Measurements from ENCODE around the gene IL18.
"Not testable (repeated sequence)": the region's sequence is repeated elsewhere in the genome, so short reads cannot be mapped to it uniquely, and the experiment has no call there.

Gene IL18

GRCh38 chr11:112163875-112164685, at the start of gene IL18:
IL18 (minus strand) TSS chr11:112164094; CDS start chr11:112155053, 9,041 bp downstream.
- peaks cover 21% of the 10 kb centered on the region for H3K27me3 Mint-ChIP-seq
- H3K36me3 Mint-ChIP-seq: no peaks in the 10 kb centered on the region
- no peaks in the 10 kb centered on the region for H3K9me3 Mint-ChIP-seq
- peaks cover 4% of the 10 kb centered on the region for H3K4me1 Mint-ChIP-seq
- H3K4me3 Mint-ChIP-seq: peak within 1 kb of the TSS; percentile 21
- DNase-seq: no peak
- CTCF ChIA-PET: interaction anchor here (2.1 kb wide), 1 partner anchor 11 kb away, joined by 6 read pairs; the partner anchor contains the start of gene BCO2
- H3K27ac Mint-ChIP-seq: no peak within 1 kb of the TSS

DNA sequence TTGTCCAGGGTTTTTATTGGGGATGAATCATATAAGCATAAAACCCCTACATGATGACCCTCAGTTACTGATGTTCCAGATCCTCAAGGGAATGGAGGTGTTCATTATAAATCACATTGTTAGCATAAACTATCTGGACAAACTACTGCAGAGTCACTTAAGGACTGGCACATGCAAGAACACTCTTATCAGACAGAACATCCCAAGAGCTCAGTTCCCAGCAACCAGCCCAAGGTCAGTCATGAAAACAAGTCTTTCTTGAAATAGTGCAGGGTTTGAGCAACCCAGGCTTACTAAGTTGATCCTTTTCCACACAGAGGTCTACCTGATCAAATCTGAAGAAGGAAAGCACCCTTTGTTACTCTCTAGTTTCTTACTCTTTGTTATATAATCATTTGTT, 48.8 kb upstream of the IL18 start:
- H3K4me1 Mint-ChIP-seq: no peaks in the 10 kb centered on the region
- CTCF ChIA-PET: interaction anchor here (1.0 kb wide), 1 partner anchor 67 kb away, joined by 3 read pairs; no protein-coding TSS in a partner anchor
- H3K36me3 Mint-ChIP-seq: no peaks in the 10 kb centered on the region
- no peak overlapping the region for H3K4me3 Mint-ChIP-seq
- H3K27ac Mint-ChIP-seq: no peak overlapping the region
- H3K9me3 Mint-ChIP-seq: no peaks in the 10 kb centered on the region
- no peak for DNase-seq
- peaks cover 8% of the 10 kb centered on the region for H3K27me3 Mint-ChIP-seq

DNA sequence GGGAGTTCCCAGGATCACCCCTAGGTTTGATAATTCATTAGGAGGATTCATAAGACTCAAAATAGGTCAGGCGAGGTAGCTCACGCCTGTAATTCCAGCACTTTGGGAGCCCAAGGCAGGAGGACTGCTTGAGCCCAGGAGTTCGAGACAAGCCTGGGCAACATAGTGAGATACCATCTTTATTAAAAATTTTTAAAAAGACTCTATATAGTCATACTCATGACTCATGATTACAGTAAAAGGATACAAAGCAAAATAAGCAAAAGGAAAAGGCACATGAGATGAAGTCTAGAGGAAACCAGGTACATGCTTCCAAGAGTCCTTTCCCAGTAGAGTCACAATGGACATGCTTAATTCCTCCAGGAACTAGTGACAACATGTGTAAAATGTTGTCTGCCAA, 48.4 kb upstream of the IL18 start:
- Mint-ChIP-seq H3K36me3 (no peaks in the 10 kb centered on the region), H3K4me3 (no peak overlapping the region), H3K4me1 (no peaks in the 10 kb centered on the region), H3K27me3 (peaks cover 8% of the 10 kb centered on the region), H3K27ac (no peak overlapping the region), H3K9me3 (no peaks in the 10 kb centered on the region)
- CTCF ChIA-PET: interaction anchor here (0.6 to 1.0 kb wide), 2 partner anchors 68 to 125 kb away, joined by 3 to 5 read pairs; no protein-coding TSS in a partner anchor
- DNase-seq: no peak

DNA sequence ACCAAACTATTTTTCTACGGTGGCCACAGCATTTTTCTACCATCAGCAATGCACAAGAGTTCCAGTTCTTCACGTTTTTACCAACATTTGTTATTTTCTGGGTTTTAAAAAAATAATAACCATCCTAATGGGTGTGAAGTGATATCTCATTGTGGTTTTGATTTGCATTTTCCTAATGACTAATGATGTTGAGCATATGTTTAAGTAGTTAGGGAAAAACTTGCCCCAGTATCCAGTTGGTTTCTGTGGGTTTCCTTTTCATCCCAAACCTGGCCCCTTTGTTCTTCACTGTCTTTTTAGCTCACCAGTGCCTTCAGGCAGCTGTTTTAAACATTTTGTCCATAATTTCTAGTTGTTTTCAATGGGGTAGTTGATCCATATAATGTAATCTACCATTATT, 47.6 kb upstream of the IL18 start:
- CTCF ChIA-PET: no interaction called here
- H3K4me3 Mint-ChIP-seq: no peak overlapping the region
- H3K27me3 Mint-ChIP-seq: peaks cover 8% of the 10 kb centered on the region
- H3K9me3 Mint-ChIP-seq: no peaks in the 10 kb centered on the region
- H3K36me3 Mint-ChIP-seq: no peaks in the 10 kb centered on the region
- no peak overlapping the region for H3K27ac Mint-ChIP-seq
- DNase-seq: no peak
- H3K4me1 Mint-ChIP-seq: no peaks in the 10 kb centered on the region

DNA sequence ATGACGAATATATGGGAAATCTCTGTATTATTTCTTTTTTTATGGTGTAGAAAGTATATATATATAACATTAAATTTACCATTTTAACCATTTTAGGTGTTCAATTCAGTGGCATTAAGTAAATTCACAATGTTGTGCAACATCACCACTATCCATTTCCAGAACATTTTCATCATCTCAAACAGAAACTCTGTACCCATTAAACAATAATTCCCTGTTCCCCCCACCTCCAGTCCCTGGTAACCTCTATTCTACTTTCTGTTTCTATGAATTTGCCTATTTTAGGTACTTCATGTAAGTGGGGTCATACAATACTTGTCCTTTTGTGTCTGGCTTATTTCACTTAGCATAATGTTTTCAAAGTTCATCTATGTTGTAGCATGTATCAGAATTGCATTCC, 47.0 kb upstream of the IL18 start:
- peaks cover 8% of the 10 kb centered on the region for H3K27me3 Mint-ChIP-seq
- no peak overlapping the region for H3K27ac Mint-ChIP-seq
- no peaks in the 10 kb centered on the region for H3K36me3 Mint-ChIP-seq
- CTCF ChIA-PET: no interaction called here
- no peak for DNase-seq
- H3K4me3 Mint-ChIP-seq: no peak overlapping the region
- no peaks in the 10 kb centered on the region for H3K9me3 Mint-ChIP-seq
- no peaks in the 10 kb centered on the region for H3K4me1 Mint-ChIP-seq

DNA sequence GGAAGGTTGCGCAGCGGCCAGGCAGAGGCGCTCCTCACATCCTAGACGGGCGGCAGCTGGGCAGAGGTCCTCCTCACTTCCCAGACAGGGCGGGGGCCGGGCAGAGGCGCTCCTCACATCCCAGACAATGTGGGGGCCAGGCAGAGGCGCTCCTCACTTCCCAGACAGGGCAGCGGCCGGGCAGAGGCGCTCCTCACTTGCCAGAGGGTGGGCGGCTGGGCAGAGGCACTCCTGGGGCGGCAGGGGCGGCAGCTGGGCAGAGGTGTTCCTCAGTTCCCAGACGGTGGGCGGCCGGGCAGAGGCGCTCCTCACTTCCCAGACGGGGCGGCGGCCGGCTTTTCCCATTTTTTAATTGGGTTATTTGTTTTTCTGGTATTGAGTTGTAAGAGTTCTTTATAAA, 42.2 kb upstream of the IL18 start:
- Mint-ChIP-seq H3K27ac (no peak overlapping the region), H3K9me3 (no peaks in the 10 kb centered on the region)
- CTCF ChIA-PET: interaction anchor here (0.7 kb wide), 1 partner anchor 31 kb away, joined by 4 read pairs; the partner anchor contains the start of gene BCO2

GRCh38 chr11:112200252-112200651, 36.4 kb upstream of the IL18 start:
- no peaks in the 10 kb centered on the region for H3K4me1 Mint-ChIP-seq
- DNase-seq: no peak
- peaks cover 4% of the 10 kb centered on the region for H3K27me3 Mint-ChIP-seq
- no peaks in the 10 kb centered on the region for H3K9me3 Mint-ChIP-seq
- H3K27ac Mint-ChIP-seq: no peak overlapping the region
- CTCF ChIA-PET: no interaction called here
- H3K36me3 Mint-ChIP-seq: no peaks in the 10 kb centered on the region
- no peak overlapping the region for H3K4me3 Mint-ChIP-seq

More for the DNA sequence above, 42.2 kb upstream of the IL18 start:
- no peaks in the 10 kb centered on the region for H3K4me1 Mint-ChIP-seq
- H3K36me3 Mint-ChIP-seq: no peaks in the 10 kb centered on the region
- no peak overlapping the region for H3K4me3 Mint-ChIP-seq
- DNase-seq: no peak
- H3K27me3 Mint-ChIP-seq: peaks cover 8% of the 10 kb centered on the region

GRCh38 chr11:112199101-112199500, 35.2 kb upstream of the IL18 start:
- DNase-seq, H3K27ac Mint-ChIP-seq, H3K9me3 Mint-ChIP-seq, H3K4me1 Mint-ChIP-seq, H3K4me3 Mint-ChIP-seq, H3K27me3 Mint-ChIP-seq, CTCF ChIA-PET, H3K36me3 Mint-ChIP-seq: not testable (repeated sequence)

GRCh38 chr11:112196519-112197087, 32.7 kb upstream of the IL18 start:
- no peak overlapping the region for H3K4me3 Mint-ChIP-seq
- no peaks in the 10 kb centered on the region for H3K4me1 Mint-ChIP-seq
- H3K27me3 Mint-ChIP-seq: no peaks in the 10 kb centered on the region
- no peak overlapping the region for H3K27ac Mint-ChIP-seq
- no peak for DNase-seq
- CTCF ChIA-PET: interaction anchor here (0.7 kb wide), 1 partner anchor 77 kb away, joined by 3 read pairs; no protein-coding TSS in a partner anchor
- H3K36me3 Mint-ChIP-seq: no peaks in the 10 kb centered on the region
- no peaks in the 10 kb centered on the region for H3K9me3 Mint-ChIP-seq

DNA sequence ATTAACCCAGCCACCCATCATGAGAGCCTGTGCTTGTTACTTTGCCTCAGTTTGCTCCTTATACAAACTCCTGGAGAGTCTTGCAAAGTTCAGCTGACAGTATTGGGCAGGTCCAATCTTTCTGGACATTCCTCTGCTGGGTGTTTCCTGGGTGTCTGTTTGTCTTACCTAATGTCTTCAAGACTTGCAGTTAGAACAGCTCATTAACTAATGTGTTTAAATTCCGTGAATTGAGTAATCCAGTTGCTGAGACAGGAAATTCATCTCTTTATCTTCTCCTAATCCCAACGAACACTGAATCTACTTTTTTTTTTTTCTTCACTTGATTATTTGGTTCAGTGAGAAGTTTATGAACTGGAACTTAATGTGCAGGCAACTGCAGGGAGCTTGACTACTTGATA, 32.1 kb upstream of the IL18 start:
- Mint-ChIP-seq H3K4me3 (no peak overlapping the region), H3K27ac (no peak overlapping the region), H3K36me3 (no peaks in the 10 kb centered on the region), H3K9me3 (no peaks in the 10 kb centered on the region), H3K4me1 (no peaks in the 10 kb centered on the region), H3K27me3 (no peaks in the 10 kb centered on the region)
- no peak for DNase-seq
- CTCF ChIA-PET: interaction anchor here (0.6 to 1.2 kb wide), 3 partner anchors 78 to 84 kb away, joined by 3 to 8 read pairs (median 5); no protein-coding TSS in a partner anchor

DNA sequence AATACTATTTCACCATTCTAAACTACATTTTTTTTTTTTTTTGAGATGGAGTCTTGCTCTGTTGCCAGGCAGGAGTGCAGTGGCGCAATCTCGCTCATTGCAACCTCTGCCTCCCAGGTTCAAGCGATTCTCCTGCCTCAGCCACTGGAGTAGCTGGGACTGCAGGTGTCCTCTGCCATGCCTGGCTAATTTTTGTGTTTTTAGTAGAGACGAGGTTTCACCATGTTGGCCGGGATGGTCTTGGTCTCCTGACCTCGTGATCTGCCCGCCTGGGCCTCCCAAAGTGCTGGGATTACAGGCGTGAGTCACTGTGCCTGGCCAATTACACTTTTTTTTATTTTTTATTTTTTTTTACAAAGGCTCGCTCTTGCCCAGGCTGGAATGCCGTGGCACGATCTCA, 31.2 kb upstream of the IL18 start:
- not testable (repeated sequence) for H3K4me1 Mint-ChIP-seq, H3K9me3 Mint-ChIP-seq, H3K36me3 Mint-ChIP-seq, H3K4me3 Mint-ChIP-seq, DNase-seq, H3K27ac Mint-ChIP-seq, H3K27me3 Mint-ChIP-seq
- CTCF ChIA-PET: interaction anchor here (0.7 to 1.2 kb wide), 2 partner anchors 13 to 85 kb away, joined by 3 to 8 read pairs; no protein-coding TSS in a partner anchor

- H3K9me3 Mint-ChIP-seq: no peaks in the 10 kb centered on the region
- CTCF ChIA-PET: no interaction called here
- no peaks in the 10 kb centered on the region for H3K36me3 Mint-ChIP-seq
- H3K4me1 Mint-ChIP-seq: no peaks in the 10 kb centered on the region
- H3K27me3 Mint-ChIP-seq: no peaks in the 10 kb centered on the region
- DNase-seq: no peak
- no peak overlapping the region for H3K4me3 Mint-ChIP-seq
- no peak overlapping the region for H3K27ac Mint-ChIP-seq
These were observed 22.4 kb upstream of the IL18 start for GRCh38 chr11:112186304-112186703.

GRCh38 chr11:112185883-112186282, 22.0 kb upstream of the IL18 start:
- CTCF ChIA-PET: interaction anchor here (1.1 kb wide), 1 partner anchor 10 kb away, joined by 3 read pairs; no protein-coding TSS in a partner anchor
- DNase-seq: no peak
- no peak overlapping the region for H3K4me3 Mint-ChIP-seq
- no peaks in the 10 kb centered on the region for H3K27me3 Mint-ChIP-seq
- no peaks in the 10 kb centered on the region for H3K36me3 Mint-ChIP-seq
- H3K27ac Mint-ChIP-seq: no peak overlapping the region
- H3K9me3 Mint-ChIP-seq: no peaks in the 10 kb centered on the region
- no peaks in the 10 kb centered on the region for H3K4me1 Mint-ChIP-seq

DNA sequence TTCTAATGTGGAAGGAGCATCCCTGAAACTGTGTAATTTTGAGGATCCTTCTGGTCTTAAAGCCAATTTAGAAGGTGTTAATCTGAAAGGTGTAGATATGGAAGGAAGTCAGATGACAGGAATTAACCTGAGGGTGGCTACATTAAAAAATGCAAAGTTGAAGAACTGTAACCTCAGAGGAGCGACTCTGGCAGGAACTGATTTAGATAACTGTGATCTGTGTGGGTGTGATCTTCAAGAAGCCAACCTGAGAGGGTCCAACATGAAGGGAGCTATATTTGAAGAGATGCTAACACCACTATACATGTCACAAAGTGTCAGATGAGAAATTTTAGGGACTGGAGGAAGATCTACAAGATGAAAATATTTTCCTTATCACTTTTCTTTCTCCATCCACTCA, 19.0 kb upstream of the IL18 start:
- no peaks in the 10 kb centered on the region for H3K4me1 Mint-ChIP-seq
- peaks cover 18% of the 10 kb centered on the region for H3K27me3 Mint-ChIP-seq
- CTCF ChIA-PET: no interaction called here
- no peak for DNase-seq
- H3K27ac Mint-ChIP-seq: no peak overlapping the region
- no peaks in the 10 kb centered on the region for H3K36me3 Mint-ChIP-seq
- no peaks in the 10 kb centered on the region for H3K9me3 Mint-ChIP-seq
- no peak overlapping the region for H3K4me3 Mint-ChIP-seq

- Mint-ChIP-seq H3K27ac (no peak overlapping the region), H3K36me3 (no peaks in the 10 kb centered on the region), H3K4me1 (peaks cover 10% of the 10 kb centered on the region), H3K4me3 (no peak overlapping the region), H3K9me3 (no peaks in the 10 kb centered on the region), H3K27me3 (peaks cover 31% of the 10 kb centered on the region)
- DNase-seq: no peak
- CTCF ChIA-PET: no interaction called here
These were observed 15.7 kb upstream of the IL18 start for GRCh38 chr11:112179601-112180000.

Data from activated naive CD4-positive, alpha-beta T cell treated with anti-CD3 and anti-CD28 coated beads, Interleukin-2, amount 10 ng/mL, durations not matched to agents 7 days and 5 days (primary cell).